ENCODE results near the gene FNDC10. TPM values are rescaled to one million over a fixed set of nuclear protein-coding genes. Genes with fewer than 3 reads are reported as not detected.

FNDC10 gene
- total and polyA plus RNA-seq, 3 donors from 2014 or later, result 15.5 to 54.0 (median 36.8) TPM

DNA sequence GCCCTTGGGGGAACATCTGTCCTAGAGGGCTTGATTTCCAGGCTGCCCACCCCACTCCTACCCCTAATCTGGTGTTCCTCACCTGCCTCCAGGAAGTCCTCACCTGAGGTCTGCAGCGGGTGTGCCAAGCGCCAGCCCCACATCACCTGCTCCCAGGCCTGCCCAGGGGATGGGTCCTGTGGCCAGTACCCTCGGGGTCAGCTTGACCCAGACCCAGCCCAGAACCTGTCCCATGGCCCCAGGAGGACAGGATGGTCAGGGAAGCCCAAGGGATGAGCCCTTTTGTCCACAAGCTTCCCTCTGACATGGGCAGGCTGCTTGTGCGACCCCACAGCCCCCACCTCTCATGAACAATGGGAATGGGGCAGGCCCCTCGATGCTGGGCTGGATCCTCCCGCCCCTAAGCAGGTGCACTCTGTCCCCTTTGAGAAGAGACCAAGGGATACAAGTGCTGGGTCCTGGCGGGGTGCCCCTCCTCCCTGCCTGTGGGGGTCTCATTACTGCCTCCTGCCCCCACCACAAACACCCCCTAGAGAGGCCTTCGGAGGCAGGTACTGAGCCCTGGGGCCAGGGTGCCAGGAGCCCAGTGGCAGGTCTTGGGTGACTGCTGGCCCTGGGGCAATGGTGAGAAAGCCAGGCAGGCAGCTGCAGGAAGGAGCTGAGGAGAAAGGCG lies 18.6 kb upstream of the FNDC10 start:
- H3K36me3 ChIP-seq (ENCODE audit: low read depth, missing control alignments), result no peaks in the 10 kb centered on the region
- H3K4me1 ChIP-seq, result peaks cover 15% of the 10 kb centered on the region
- DNase-seq, result no peak
- no peak for TF ChIP-seq POLR2A (IDR thresholded peaks at IDR 0.05)
- TF ChIP-seq, protein P1, sequence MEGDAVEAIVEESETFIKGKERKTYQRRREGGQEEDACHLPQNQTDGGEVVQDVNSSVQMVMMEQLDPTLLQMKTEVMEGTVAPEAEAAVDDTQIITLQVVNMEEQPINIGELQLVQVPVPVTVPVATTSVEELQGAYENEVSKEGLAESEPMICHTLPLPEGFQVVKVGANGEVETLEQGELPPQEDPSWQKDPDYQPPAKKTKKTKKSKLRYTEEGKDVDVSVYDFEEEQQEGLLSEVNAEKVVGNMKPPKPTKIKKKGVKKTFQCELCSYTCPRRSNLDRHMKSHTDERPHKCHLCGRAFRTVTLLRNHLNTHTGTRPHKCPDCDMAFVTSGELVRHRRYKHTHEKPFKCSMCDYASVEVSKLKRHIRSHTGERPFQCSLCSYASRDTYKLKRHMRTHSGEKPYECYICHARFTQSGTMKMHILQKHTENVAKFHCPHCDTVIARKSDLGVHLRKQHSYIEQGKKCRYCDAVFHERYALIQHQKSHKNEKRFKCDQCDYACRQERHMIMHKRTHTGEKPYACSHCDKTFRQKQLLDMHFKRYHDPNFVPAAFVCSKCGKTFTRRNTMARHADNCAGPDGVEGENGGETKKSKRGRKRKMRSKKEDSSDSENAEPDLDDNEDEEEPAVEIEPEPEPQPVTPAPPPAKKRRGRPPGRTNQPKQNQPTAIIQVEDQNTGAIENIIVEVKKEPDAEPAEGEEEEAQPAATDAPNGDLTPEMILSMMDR (IDR thresholded peaks at IDR 0.05), result no peak
- WGBS, 2 donors, result 90 to 100% methylated on average over 1 to 9 of the region's 9 CpGs
- H3K27ac ChIP-seq, result no peak overlapping the region
- no peak overlapping the region for H3K4me3 ChIP-seq
- H3K9me3 ChIP-seq, result no peaks in the 10 kb centered on the region
- H3K27me3 ChIP-seq, result no peaks in the 10 kb centered on the region
- intact Hi-C loops (cut with DNase I; ENCODE audit: low total_unique reads), result no loop called here

DNA sequence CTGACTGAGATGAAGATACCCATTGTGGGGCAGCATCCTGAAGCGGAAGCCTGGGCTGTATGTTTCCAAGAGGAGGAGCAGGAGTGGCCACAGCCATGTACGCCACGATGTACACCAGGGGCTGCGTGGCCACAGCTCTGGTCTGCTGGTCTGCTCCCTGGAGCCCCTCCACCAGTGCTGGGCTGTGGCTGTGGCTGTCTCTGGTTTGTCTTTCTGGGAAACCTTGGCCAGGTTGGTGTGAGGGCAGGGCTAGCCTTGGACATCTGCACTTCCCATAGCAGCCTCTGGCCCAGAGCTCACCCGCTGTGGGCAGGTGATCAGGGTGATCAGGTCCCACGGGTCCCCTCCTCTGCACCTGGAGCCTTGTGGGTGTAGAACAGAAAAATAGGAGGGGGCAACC lies 18.0 kb upstream of the FNDC10 start:
- intact Hi-C loops (cut with DNase I; ENCODE audit: low total_unique reads), result no loop called here
- H3K9me3 ChIP-seq, result no peaks in the 10 kb centered on the region
- TF ChIP-seq, protein P1 (IDR thresholded peaks at IDR 0.05), result no peak
- no peak for TF ChIP-seq POLR2A (IDR thresholded peaks at IDR 0.05)
- H3K4me1 ChIP-seq, result peaks cover 19% of the 10 kb centered on the region
- no peaks in the 10 kb centered on the region for H3K36me3 ChIP-seq (ENCODE audit: low read depth, missing control alignments)
- H3K27ac ChIP-seq, result no peak overlapping the region
- no peak for DNase-seq
- 87 to 90% methylated on average over 6 of the region's 6 CpGs for WGBS, 2 donors
- no peaks in the 10 kb centered on the region for H3K27me3 ChIP-seq
- H3K4me3 ChIP-seq, result no peak overlapping the region

DNA sequence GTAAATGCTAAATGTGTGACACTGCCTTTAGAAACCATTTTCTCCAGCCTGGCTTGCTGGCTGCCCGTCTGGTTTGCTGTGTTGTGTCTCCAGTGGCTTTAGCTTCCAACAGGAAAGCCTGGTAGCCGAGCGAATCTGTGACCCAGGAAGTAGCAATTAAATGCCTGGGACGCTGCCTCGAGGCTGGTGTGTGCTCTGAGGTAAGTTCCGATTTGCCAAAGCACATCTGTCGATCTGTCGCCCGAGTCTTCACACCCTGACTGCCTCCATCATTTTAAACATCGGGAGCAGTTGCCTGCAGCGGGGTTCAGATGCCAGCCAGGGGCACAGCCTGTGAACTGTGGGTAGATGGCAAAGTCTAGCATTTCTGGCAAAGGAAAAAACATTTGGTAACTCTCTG lies 17.6 kb upstream of the FNDC10 start:
- WGBS, 2 donors, result 87 to 92% methylated on average over 11 of the region's 11 CpGs
- H3K27ac ChIP-seq, result no peak overlapping the region
- no peaks in the 10 kb centered on the region for H3K27me3 ChIP-seq
- H3K4me1 ChIP-seq, result peaks cover 19% of the 10 kb centered on the region
- no peak for DNase-seq
- H3K4me3 ChIP-seq, result no peak overlapping the region
- intact Hi-C loops (cut with DNase I; ENCODE audit: low total_unique reads), result no loop called here
- H3K9me3 ChIP-seq, result no peaks in the 10 kb centered on the region
- TF ChIP-seq, protein P1 (IDR thresholded peaks at IDR 0.05), result no peak
- no peak for TF ChIP-seq POLR2A (IDR thresholded peaks at IDR 0.05)
- no peaks in the 10 kb centered on the region for H3K36me3 ChIP-seq (ENCODE audit: low read depth, missing control alignments)

DNA sequence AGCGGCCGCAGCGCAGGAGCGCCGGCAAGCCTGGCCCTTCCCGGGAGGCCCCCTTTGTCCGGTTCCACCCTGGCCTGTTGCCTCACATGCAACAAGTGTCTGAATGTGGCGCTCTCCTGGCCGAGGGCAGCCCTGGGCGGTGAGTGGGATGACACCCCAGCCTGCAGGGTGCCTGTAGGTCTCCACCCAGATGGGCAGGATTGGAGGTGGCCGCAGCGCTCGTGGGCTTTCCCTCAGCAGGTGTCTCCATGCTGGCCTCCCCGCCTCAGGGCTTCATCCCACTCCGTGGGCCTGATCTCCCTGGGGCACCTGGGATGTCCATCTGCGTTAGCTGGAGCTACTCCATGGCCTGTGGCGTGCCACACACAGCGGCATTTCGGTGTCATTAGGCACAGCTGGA lies 16.9 kb upstream of the FNDC10 start:
- H3K36me3 ChIP-seq (ENCODE audit: low read depth, missing control alignments), result no peaks in the 10 kb centered on the region
- no peaks in the 10 kb centered on the region for H3K9me3 ChIP-seq
- no peak overlapping the region for H3K27ac ChIP-seq
- TF ChIP-seq POLR2A (IDR thresholded peaks at IDR 0.05), result no peak
- H3K4me1 ChIP-seq, result peaks cover 19% of the 10 kb centered on the region
- no peaks in the 10 kb centered on the region for H3K27me3 ChIP-seq
- DNase-seq, result no peak
- WGBS, 2 donors, result 68 to 69% methylated on average over 15 to 19 of the region's 19 CpGs
- intact Hi-C loops (cut with DNase I; ENCODE audit: low total_unique reads), result no loop called here
- peak overlapping the region in 1 of 2 donors; percentile 98 for H3K4me3 ChIP-seq

DNA sequence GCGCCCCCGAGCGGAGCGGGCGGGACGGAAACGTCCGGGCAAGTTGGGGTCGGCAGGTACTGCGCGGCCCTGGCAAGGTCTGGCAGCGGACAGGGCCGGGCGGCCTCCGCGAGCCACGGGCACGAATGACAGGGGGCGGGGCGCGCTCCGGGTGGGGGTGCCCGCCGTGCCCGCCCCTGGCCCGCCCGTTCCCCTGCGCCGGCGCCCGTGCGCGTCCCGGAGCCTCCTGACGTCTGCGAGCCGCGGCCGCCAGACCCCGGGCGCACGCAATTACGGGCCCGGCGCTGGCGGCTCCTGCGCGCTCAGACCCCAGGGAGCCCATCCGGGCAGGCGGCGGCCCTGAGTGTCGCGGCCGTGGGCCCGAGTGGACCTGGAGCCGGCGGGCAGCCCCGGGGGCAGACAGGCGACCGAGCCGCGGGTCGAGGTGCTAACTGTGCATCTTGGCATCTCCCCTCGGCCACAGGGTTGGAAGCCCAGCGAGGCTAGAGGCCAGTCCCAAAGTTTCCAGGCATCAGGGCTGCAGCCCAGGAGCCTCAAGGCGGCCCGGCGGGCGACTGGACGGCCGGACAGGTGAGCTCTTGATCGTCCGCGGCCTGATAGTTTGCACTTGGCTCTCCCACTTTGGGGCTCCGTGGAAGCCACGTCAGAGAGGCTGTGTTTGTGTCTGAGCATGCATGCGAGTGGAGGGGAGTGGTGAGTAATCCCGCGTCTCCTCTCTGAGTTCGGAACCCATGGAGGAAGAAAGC lies 16.3 kb upstream of the FNDC10 start:
- H3K27ac ChIP-seq, result peak overlapping the region in 1 of 2 donors; percentile 100
- H3K27me3 ChIP-seq, result no peaks in the 10 kb centered on the region
- WGBS, 2 donors, result 6% methylated on average over 73 of the region's 80 CpGs; no CpG with 5 or more reads in 1 of the 2 donors
- TF ChIP-seq POLR2A (IDR thresholded peaks at IDR 0.05), result no peak
- TF ChIP-seq, protein P1 (IDR thresholded peaks at IDR 0.05), result no peak
- H3K36me3 ChIP-seq (ENCODE audit: low read depth, missing control alignments), result no peaks in the 10 kb centered on the region
- peaks cover 20% of the 10 kb centered on the region for H3K4me1 ChIP-seq
- intact Hi-C loops (cut with DNase I; ENCODE audit: low total_unique reads), result no loop called here
- DNase-seq, result no peak
- no peaks in the 10 kb centered on the region for H3K9me3 ChIP-seq
- H3K4me3 ChIP-seq, result peak overlapping the region; percentile 98 to 99
